ENCODE results near the gene AMN. TPM values are rescaled to one million over a fixed set of nuclear protein-coding genes. Genes with fewer than 3 reads are reported as not detected.
A peak's percentile ranks its signal among the peaks of the same experiment; 100 is the strongest.
"Not testable (repeated sequence)": the region's sequence is repeated elsewhere in the genome, so short reads cannot be mapped to it uniquely, and the experiment has no call there.

AMN gene
- under 1 TPM in 2 of 4 donors, not detected in 2; 0.11 to 0.32 TPM for total RNA-seq

DNA sequence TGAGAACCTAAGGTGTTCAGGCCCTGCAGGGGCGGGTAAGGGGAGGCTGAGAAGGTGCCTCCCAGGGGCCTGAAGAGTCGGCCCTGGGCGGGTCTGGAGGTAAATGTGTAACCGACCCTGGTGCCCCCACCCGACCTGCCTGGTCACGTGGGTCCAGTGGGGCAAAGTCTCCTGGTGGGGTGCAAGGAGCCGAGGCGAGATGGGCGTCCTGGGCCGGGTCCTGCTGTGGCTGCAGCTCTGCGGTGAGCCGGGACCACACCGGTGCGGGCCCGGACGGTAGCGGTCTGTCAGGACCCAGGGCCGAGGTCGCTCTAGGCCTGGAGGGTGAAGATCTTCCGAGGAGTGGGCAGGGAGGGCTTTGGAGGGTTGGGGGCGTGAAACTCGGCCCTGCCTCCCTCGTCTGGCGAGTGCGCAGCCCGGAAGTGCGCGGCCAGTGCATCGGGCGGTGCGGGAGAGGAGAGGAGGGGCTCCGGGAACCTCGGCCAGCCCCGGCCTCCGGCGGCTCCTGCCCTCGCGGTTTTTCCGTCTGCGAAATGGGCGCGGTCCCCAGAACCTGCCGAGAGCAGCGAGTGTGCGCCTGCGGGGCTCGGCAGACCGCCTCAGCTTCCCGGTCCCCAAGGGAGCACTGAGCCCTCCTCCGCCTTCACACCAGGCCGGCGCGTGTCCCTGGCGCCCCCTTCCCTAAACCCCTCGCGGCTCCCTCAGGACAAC is at the start of gene AMN:
Gene AMN, plus strand, starts transcription at position 174 of the 711 bp plus-strand sequence. Its CDS starts 26 bp downstream, at position 200.
- Histone ChIP-seq H3K36me3 (no peaks in the 10 kb centered on the region), H3K4me1 (peaks cover 12 to 18% (median 17%) of the 10 kb centered on the region in 4 donors), H3K9me3 (no peaks in the 10 kb centered on the region), H3K27ac (replicated peaks in 1 of 4) (no peak within 1 kb of the TSS), H3K27me3 (peaks cover 0 to 55% (median 22%) of the 10 kb centered on the region in 4 donors), H3K4me3 (peak within 1 kb of the TSS; percentile 27 to 44 (median 32))
- 6% methylated on average over 35 of the region's 56 CpGs for WGBS
- no peak for DNase-seq (ENCODE audit: extremely low spot score)
- no peak for TF ChIP-seq CTCF (IDR thresholded peaks at IDR 0.05)
- TF ChIP-seq EP300 (IDR thresholded peaks at IDR 0.05): no peak
- intact Hi-C loops (cut with DNase I): no loop called here

DNA sequence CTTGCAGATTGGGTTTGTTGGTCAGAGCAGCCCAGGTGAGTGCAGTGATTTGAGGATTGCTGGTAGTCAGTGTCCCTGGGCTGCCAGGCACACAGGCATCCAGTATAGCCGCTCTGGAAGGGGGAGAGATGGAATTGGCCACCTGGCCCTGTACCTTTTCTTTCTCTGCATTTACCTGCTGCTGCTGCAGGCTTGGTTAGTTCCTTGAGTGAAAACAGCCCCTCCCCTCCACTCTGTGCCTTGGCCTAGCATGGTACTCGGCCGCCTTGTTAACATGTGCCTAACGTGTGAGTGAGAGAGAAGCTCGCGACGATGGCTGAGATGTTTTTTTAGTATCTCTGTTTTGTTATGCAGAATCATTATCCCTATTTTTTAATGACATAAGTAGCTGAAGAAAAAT is 49.3 kb upstream of the AMN start:
- Histone ChIP-seq H3K27me3 (no peaks in the 10 kb centered on the region), H3K4me1 (no peaks in the 10 kb centered on the region), H3K4me3 (no peak overlapping the region), H3K36me3 (peaks cover 18 to 72% (median 37%) of the 10 kb centered on the region in 4 donors), H3K9me3 (no peaks in the 10 kb centered on the region), H3K27ac (replicated peaks in 1 of 4) (no peak overlapping the region)
- TF ChIP-seq POLR2AphosphoS5 (IDR thresholded peaks at IDR 0.05) (no peak), POLR2A (IDR thresholded peaks at IDR 0.05; ENCODE audit: low read depth) (no peak), EP300 (IDR thresholded peaks at IDR 0.05) (no peak), CTCF (IDR thresholded peaks at IDR 0.05) (no peak)
- intact Hi-C loops (cut with DNase I): no loop called here
- 98% methylated on average over 7 of the region's 7 CpGs for WGBS
- no peak for DNase-seq (ENCODE audit: extremely low spot score)

DNA sequence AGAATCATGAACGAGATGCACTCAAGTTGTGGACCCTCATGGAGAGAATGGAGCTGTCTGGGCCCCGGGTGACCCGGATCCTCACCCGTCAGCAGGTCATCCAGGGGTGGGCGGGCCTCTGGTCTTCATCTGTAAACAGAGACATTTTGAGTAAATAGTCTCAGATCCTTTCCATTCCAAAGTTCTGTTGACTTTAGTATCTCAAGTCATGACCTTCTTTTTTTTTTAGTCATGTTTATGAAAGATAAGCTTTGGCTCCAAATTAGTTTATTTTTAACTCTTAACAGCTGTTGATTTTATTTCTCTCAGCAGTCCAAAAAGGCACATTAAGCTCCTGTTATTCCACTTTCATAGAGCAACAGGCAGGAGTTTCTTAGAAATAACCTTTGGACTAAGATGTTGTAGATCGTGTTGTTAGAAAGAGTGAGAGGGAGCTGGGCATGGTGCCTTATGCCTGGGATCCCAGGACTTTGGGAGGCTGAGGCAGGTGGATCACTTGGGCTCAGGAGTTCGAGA is 48.9 kb upstream of the AMN start:
- Histone ChIP-seq H3K9me3 (no peaks in the 10 kb centered on the region), H3K27me3 (no peaks in the 10 kb centered on the region), H3K4me1 (no peaks in the 10 kb centered on the region), H3K4me3 (no peak overlapping the region), H3K36me3 (peaks cover 18 to 72% (median 37%) of the 10 kb centered on the region in 4 donors), H3K27ac (replicated peaks in 1 of 4) (no peak overlapping the region)
- no peak for DNase-seq (ENCODE audit: extremely low spot score)
- TF ChIP-seq CTCF (IDR thresholded peaks at IDR 0.05) (no peak), POLR2A (IDR thresholded peaks at IDR 0.05; ENCODE audit: low read depth) (no peak), EP300 (IDR thresholded peaks at IDR 0.05) (no peak), POLR2AphosphoS5 (IDR thresholded peaks at IDR 0.05) (no peak)
- intact Hi-C loops (cut with DNase I): no loop called here
- WGBS: 82% methylated on average over 7 of the region's 7 CpGs

- H3K9me3 ChIP-seq: no peaks in the 10 kb centered on the region
- no peaks in the 10 kb centered on the region for H3K27me3 ChIP-seq
- H3K27ac ChIP-seq (replicated peaks in 1 of 4): no peak overlapping the region
- WGBS: 84% methylated on average over 2 of the region's 2 CpGs
- H3K36me3 ChIP-seq: peaks cover 18 to 65% (median 35%) of the 10 kb centered on the region in 4 donors
- TF ChIP-seq POLR2A (IDR thresholded peaks at IDR 0.05; ENCODE audit: low read depth) (no peak), CTCF (IDR thresholded peaks at IDR 0.05) (no peak), EP300 (IDR thresholded peaks at IDR 0.05) (no peak), POLR2AphosphoS5 (IDR thresholded peaks at IDR 0.05) (no peak)
- no peak for DNase-seq (ENCODE audit: extremely low spot score)
- intact Hi-C loops (cut with DNase I): no loop called here
- H3K4me1 ChIP-seq: no peaks in the 10 kb centered on the region
- no peak overlapping the region for H3K4me3 ChIP-seq
These were observed 46.8 kb upstream of the AMN start for GRCh38 chr14:102875652-102876051.

DNA sequence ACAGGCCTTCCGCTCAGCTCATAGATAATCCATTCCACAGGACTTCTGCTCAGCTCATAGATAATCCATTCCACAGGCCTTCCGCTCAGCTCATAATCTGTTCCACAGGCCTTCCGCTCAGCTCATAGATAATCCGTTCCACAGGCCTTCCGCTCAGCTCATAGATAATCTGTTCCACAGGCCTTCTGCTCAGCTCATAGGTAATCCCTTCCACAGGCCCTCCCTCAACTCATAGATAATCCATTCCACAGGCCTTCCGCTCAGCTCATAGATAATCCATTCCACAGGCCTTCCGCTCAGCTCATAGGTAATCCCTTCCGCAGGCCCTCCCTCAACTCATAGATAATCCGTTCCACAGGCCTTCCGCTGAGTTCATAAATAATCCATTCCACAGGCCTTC is 45.0 kb upstream of the AMN start:
- H3K4me1 ChIP-seq; H3K27ac ChIP-seq (replicated peaks in 1 of 4); H3K27me3 ChIP-seq; DNase-seq (ENCODE audit: extremely low spot score); H3K9me3 ChIP-seq; intact Hi-C loops (cut with DNase I); H3K4me3 ChIP-seq: not testable (repeated sequence)
- H3K36me3 ChIP-seq: peaks cover 18 to 47% (median 26%) of the 10 kb centered on the region in 4 donors
- 96% methylated on average over 10 of the region's 10 CpGs for WGBS
